GOT3 (cell line): Measurements from ENCODE around the gene MFSD6.
"Not testable (repeated sequence)": the region's sequence is repeated elsewhere in the genome, so short reads cannot be mapped to it uniquely, and the experiment has no call there.

Experiments
- DNase-seq: peaks from one replicate; lab custom pipeline; 2025; ENCODE audit warnings: mixed read lengths; lab: John Stamatoyannopoulos, UW

The MFSD6 gene

GRCh38 chr2:190501702-190502407 is 93.7 kb downstream of the MFSD6 start:
- no peak for DNase-seq

GRCh38 chr2:190503088-190503487 is 94.9 kb downstream of the MFSD6 start:
- DNase-seq = no peak

GRCh38 chr2:190504912-190505311 is 96.8 kb downstream of the MFSD6 start:
- DNase-seq = no peak

GRCh38 chr2:190505696-190506095 is 97.5 kb downstream of the MFSD6 start:
- no peak for DNase-seq

GRCh38 chr2:190506666-190507065 is 98.5 kb downstream of the MFSD6 start:
- no peak for DNase-seq

- DNase-seq = no peak
These were observed 99.0 kb downstream of the MFSD6 start for GRCh38 chr2:190507135-190507534.

GRCh38 chr2:190509895-190510294 is 101.7 kb downstream of the MFSD6 start:
- DNase-seq = not testable (repeated sequence)

- no peak for DNase-seq
These were observed 102.9 kb downstream of the MFSD6 start for GRCh38 chr2:190511104-190511503.

- no peak for DNase-seq
These were observed 104.5 kb downstream of the MFSD6 start for GRCh38 chr2:190512539-190513095.

GRCh38 chr2:190513877-190514276 is 105.7 kb downstream of the MFSD6 start:
- no peak for DNase-seq

GRCh38 chr2:190514676-190515075 is 106.5 kb downstream of the MFSD6 start:
- DNase-seq = no peak

GRCh38 chr2:190515687-190516086 is 107.5 kb downstream of the MFSD6 start:
- DNase-seq = no peak

GRCh38 chr2:190517468-190517867 is 109.3 kb downstream of the MFSD6 start:
- DNase-seq = no peak

- no peak for DNase-seq
These were observed 112.0 kb downstream of the MFSD6 start for GRCh38 chr2:190519975-190520767.

GRCh38 chr2:190524928-190525327 is 116.8 kb downstream of the MFSD6 start:
- no peak for DNase-seq

- no peak for DNase-seq
These were observed 118.1 kb downstream of the MFSD6 start for GRCh38 chr2:190526105-190526750.

- no peak for DNase-seq
These were observed 119.1 kb downstream of the MFSD6 start for GRCh38 chr2:190527214-190527613.

GRCh38 chr2:190527918-190528317 is 119.8 kb downstream of the MFSD6 start:
- DNase-seq = no peak

- no peak for DNase-seq
These were observed 120.4 kb downstream of the MFSD6 start for GRCh38 chr2:190528521-190529001.

GRCh38 chr2:190529486-190530247 is 121.5 kb downstream of the MFSD6 start:
- no peak for DNase-seq

GRCh38 chr2:190530248-190530900 is 122.2 kb downstream of the MFSD6 start:
- DNase-seq = no peak
